Stomach (tissue), 4 donors: Measurements from ENCODE around the gene MCC.

ENCODE experiments used
- POLR2A ChIP-seq, 4 donors: fragments of 450-650 bp; IDR thresholded peaks; one replicate each; pipeline ENCODE4 v1.6.1; 2016; ENCODE audit warnings: antibody characterized with exemption in 4 of 4, control low read depth in 2 of 4, mild to moderate bottlenecking in 1 of 4, moderate library complexity in 1 of 4
- TF ChIP-seq, protein P1 (sequence below), 7 experiments: fragments of 450-650 bp in 4 of 7; fragments of 200-600 bp in 3 of 7; sonication (generic) in 3 of 7; IDR thresholded peaks; one replicate each; pipeline ENCODE4 v1.5.1; 2016 to 2019; ENCODE audit warnings: antibody characterized with exemption in 7 of 7, control low read depth in 2 of 7, mild to moderate bottlenecking in 1 of 7

DNA sequence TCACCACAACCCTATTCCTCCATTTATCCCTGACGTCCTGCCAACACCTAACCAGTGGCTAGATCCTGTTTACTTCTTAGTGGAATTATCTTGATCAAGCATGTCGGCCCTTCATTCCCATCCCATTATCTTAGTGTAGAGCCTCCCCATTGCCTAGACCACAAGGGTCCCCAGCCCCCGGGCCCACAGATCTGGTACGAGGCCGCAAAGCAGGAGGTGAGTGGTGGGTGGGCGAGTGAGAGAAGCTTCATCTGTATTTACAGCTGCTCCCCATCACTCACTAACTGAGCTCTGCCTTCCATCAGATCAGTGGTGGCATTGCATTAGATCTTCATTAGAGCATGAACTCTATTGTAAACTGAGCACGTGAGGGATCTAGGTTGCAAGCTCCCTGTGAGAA lies 236.2 kb downstream of the MCC start:
- TF ChIP-seq POLR2A (IDR thresholded peaks at IDR 0.05) = no peak
- TF ChIP-seq, protein P1, sequence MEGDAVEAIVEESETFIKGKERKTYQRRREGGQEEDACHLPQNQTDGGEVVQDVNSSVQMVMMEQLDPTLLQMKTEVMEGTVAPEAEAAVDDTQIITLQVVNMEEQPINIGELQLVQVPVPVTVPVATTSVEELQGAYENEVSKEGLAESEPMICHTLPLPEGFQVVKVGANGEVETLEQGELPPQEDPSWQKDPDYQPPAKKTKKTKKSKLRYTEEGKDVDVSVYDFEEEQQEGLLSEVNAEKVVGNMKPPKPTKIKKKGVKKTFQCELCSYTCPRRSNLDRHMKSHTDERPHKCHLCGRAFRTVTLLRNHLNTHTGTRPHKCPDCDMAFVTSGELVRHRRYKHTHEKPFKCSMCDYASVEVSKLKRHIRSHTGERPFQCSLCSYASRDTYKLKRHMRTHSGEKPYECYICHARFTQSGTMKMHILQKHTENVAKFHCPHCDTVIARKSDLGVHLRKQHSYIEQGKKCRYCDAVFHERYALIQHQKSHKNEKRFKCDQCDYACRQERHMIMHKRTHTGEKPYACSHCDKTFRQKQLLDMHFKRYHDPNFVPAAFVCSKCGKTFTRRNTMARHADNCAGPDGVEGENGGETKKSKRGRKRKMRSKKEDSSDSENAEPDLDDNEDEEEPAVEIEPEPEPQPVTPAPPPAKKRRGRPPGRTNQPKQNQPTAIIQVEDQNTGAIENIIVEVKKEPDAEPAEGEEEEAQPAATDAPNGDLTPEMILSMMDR (IDR thresholded peaks at IDR 0.05) = no peak
